Glomerular visceral epithelial cell (primary cell): ENCODE results near the gene P2RY1.
"Not testable (repeated sequence)": the region's sequence is repeated elsewhere in the genome, so short reads cannot be mapped to it uniquely, and the experiment has no call there.

Source experiments
- DNase-seq: peaks from one replicate; pipeline ENCODE4 v3.0.0-alpha.2; 2016; ENCODE audit errors: extremely low spot score

P2RY1 gene

DNA sequence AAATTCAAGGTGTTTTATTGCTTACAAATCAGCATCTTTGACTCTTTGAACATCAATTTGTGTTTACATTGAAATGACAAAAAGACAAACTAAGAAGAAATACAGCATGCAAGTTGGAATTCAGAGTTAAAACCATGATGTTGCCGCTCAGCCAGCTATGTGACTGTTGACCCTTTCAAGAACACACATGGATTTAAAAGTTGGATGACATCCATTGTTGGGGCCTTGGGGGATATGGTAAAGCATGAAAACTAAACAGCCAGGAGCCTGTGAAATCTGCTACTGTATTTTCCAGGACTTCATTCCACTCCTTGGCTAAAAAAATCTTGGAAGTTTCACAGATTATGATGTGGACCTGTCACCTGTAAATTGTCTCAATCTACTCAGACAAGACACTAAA is 4.6 kb downstream of the P2RY1 start:
- no peak for DNase-seq

DNA sequence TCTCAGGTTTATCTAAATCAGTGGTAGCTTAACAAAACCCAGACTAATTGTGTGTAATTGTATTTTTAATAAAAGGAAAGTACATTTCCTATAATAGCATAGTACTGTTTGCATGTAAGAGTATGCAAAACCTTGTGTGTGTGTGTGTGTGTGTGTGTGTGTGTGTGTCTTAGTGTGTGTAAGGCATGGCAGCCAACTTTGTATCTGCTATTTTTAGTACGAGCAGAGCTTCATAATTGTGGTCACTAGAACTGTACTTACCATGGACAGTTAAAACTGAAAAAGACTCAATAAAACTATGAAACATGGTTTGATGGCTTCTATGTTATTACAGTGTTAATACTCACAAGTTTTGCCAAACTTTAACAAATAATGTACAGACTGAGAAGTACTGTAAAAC is 6.2 kb downstream of the P2RY1 start:
- DNase-seq: no peak

DNA sequence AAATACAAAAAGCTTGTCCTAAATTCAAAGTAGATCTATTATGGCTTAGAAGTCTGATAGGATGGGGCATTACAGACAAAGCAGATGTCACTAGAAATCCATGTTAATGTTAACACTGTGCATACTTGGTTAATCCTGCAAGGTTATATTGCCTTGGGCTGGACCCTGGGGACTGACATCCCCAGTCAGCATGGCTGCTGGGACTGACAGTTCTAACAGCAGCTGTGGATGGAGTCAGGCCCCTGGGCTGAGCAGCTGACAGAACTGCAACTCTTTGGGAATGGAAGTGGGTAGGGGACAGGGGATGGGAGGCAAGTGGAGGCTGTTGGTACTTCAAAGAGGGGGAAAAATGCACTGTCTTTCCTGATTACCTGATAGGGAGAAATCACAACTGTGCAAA is 7.5 kb downstream of the P2RY1 start:
- DNase-seq: no peak

DNA sequence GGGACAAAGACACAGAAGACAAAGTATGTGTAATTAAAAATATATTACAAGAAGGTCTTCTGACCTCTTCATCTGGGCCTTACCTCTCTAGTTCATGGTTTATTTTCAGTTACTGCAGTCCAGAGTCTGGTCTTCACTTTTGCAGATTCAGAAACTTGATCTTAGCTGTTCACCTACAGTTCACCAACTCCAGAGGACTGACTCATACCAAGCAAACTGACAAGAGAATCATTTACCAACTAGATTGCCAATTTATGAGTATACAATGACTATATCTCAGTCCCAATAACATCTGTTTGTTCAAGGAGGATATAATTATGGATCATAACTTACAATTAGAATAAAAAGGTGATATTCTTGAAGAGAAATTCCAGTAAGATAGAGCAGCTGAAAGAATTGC is 9.0 kb downstream of the P2RY1 start:
- no peak for DNase-seq

DNA sequence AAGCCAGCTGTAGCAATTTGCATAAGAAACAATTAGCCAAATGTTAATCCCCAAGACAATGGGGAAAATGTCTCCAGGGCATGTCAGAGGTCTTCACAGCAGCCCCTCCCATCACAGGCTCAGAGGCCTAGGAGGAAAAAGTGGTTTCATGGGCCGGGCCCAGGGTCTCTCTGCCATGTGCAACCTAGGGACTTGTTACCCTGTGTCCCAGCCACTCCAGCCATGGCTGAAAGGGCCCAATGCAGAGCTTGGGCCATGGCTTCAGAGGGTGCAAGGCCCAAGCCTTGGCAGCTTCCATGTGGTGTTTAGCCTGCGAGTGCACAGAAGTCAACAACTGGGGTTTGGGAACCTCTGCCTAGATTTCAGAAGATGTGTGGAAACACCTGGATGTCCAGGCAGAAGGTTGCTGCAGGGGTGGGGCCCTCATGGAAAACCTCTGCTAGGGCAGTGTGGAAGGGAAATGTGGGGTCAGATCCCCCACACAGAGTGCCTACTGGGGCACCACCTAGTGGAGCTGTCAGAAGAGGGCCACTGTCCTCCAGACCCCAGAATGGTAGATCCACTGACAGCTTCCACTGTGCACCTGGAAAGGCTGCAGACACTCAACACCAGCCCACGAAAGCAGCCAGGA is 11.8 kb downstream of the P2RY1 start:
- DNase-seq: not testable (repeated sequence)

DNA sequence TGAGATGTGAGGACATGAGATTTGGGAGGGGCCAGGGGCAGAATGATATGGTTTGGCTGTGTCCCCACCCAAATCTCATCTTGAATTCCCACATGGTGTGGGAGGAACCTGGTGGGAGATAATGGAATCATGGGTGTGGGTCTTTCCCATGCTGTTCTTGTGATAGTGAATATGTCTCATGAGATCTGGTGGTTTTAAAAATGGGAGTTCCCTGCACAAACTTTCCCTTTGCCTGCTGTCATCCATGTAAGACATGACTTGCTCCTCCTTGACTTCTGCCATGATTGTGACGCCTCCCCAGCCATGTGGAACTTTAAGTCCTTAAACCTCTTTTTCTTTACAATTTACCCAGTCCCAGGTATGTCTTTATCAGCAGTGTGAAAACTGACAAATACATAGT is 12.7 kb downstream of the P2RY1 start:
- not testable (repeated sequence) for DNase-seq

DNA sequence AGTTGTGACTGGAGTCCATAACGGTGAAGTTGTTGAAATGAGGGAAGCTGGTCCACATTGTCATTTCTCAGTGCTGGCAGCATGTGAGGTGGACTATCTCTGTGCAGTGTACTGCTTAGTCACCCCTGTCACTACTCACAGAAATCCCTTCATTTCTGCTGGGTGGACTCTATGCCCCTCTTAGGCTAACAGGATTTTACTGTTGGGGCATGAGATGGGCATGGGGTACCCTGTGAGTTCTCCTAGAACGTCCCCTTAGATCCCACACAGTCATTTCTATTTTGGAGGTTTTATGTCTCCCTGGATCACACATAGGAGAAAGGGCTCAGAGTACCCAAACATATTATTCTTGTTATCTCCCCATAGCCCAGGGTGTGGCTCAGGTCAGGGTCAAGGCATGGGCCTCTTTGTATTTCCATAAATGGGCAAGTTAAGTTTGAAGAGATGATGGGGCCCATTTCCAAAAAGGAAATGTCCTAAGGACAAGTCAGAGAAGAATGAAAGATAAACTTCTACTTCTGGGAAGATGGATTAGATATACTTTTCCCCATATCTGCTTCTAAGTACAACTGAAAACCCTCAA is 15.2 kb downstream of the P2RY1 start:
- no peak for DNase-seq

DNA sequence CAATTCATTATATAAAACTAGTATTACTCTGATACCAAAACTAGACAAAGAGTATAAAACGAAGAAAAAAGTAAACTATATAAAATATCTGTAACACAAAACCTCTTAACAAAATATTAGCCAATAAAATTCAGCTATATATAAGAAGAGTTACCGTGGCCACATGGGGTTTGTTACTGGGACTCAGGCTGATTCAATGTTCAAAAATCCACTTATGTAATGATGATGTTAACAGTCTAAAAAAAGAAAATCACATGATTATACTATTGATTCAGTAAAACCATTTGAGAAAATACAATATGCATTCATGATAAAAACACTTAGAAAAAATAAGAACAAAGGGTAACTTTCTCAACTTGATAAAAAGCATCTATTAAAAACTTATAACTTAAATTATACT is 18.3 kb downstream of the P2RY1 start:
- DNase-seq: no peak

DNA sequence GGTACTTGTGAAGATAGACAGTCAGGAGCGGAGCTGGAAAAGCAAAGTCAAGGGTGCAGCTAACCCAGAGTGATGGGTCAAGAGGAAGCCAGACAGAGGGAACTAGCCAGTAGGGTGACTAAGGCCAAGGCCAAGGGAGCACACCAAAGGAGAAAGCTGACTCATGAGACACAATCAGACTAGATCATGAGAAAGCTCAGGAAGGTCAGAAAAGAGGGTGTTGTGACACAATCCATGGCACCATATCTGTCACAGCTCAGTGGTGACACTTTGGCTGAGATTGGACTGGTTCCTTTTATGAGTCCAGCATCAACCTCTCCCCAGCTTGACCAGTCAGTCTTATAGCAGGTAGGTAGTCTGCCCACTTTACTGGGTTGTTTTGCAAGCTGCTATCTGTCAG is 22.2 kb downstream of the P2RY1 start:
- no peak for DNase-seq

DNA sequence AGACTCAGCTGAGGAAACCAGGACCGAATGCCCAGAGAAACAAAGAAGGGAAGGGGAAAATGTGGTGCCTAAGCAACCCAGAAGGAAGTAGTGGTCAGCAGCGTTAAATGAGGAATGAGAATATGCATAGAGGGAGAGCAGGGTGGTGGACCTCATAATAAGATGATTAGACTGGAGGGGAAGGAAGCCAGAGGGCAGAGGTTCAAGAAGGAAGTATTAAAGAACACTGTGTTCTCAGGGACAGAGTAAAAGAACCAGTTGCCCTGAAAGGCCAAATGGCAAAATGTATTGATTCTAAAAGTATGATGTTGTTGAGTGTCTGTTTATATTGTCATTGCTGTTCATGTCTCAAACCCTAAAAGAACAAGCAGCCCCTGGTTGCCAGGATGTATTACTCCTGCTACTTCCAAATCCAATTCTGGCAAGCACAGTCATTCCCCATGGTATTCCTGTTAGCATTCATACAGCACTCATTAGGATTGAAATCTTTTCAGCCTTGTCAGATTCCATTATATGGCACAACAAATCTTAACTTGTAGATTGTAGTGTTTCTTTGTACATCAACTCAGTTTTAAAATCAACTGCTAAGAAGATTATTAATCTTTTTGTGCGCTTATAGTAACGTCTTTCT is 23.4 kb downstream of the P2RY1 start:
- DNase-seq: no peak

DNA sequence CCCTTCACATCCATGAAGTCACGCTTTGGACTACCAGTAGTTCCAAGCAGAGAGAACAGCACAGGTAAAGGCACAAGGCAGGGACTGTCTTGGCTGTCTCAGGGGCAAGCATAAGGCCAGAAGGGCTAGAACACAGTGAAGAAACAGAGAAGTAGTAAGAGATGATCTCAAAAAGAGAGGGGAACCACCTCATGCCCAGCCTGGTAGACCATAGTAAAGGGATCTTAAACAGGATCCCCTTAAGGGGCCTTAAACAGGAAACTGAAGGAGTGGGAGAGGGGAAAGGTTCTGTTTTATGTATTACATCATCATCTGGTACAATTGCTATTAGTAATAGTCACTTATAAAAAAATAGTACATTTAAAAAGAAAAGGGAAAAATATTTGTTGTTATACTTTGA is 25.8 kb downstream of the P2RY1 start:
- no peak for DNase-seq

DNA sequence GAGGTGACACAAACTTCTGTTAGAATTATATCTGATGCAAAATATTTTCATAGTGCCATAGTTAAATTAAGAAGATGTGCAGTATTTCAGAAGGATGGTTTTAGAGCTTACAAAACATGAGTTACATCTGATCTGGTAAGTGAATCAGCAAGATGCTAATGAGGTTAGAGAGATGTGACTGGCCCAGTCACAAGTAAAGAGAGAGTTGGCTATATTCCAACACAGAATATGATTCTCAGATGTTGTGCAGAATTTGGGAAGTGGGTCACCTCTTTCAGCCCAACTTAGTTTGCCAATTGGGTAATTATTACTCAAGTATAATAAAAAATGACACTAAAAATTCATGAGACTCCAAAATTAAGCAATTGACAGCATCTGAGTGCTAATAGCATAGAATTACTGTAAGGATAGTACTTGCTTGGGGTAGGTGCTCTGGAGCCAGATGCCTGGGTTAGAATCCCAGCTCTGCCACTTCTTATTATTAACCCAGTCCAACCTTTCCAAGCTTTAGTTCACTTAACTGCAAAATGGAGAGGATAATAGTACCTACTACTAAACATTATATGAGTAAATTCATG is 30.8 kb downstream of the P2RY1 start:
- no peak for DNase-seq

DNA sequence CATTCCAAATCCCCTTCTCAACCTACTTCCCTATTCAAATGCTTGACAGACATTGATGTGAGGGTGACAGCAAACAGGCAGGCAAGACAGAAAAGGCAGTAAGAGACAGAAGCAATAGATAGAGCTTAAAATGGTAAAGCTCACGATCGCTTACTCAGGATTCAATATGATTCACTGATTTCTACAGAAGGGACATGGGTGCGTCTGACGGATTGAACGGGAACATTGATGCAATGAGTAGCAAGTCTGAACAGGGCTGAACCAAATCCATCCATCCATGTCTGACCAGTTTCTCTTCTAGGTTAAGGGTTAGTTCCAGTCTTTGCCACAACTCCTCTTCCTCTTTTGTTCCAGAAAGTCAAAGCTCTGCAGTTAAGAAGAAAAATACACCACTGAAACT is 35.1 kb downstream of the P2RY1 start:
- DNase-seq: no peak

DNA sequence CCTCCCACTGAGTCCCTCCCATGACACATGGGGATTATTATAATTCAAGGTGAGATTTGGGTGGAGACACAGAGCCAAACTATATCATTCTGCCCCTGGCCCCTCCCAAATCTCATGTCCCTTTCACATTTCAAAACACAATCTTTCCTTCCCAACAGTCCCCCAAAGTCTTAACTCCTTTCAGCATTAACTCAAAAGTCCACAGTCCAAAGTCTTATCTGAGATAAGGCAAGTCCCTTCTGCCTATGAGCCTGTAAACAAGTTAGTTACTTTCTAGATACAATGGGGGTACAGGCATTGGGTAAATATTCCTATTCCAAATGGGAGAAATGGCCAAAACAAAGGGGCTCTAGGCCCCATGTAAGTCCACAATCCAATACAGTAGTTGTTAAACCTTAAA is 38.4 kb downstream of the P2RY1 start:
- not testable (repeated sequence) for DNase-seq

DNA sequence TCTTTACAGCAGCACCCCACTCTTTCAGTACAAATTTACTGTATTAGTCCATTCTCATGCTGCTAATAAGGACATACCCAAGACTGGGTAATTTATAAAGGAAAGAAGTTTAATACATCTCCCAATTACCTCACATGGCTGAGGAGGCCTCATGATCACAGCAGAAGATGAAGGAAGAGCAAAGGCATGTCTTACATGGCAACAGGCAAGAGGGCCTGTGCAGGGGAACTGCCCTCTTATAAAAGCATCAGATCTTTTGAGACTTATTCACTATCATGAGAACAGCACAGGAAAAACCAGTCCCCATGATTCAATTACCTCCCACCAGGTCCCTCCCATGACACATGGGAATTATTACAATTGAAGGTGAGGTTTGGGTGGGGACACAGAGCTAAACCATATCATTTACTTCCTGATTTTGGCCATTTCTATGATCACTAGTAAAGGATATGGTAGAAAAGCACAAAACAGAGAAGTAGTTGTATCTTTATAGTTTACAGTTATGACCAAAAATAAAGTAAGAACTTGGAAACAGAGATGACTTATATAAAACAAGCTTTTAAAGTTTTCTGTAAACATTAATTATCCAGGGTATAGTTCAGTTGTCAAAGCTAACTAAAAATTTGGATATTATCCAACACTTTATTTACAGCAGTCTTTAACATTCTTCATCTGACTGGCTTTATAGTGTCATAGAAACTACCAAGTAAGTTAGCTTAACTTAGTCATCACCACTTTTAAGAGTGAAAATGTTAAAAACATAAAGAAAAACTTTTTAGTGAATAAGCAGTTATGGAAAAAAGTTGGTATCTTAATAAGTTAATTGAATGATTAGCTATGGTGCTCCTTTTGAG is 40.2 kb downstream of the P2RY1 start:
- DNase-seq: no peak

DNA sequence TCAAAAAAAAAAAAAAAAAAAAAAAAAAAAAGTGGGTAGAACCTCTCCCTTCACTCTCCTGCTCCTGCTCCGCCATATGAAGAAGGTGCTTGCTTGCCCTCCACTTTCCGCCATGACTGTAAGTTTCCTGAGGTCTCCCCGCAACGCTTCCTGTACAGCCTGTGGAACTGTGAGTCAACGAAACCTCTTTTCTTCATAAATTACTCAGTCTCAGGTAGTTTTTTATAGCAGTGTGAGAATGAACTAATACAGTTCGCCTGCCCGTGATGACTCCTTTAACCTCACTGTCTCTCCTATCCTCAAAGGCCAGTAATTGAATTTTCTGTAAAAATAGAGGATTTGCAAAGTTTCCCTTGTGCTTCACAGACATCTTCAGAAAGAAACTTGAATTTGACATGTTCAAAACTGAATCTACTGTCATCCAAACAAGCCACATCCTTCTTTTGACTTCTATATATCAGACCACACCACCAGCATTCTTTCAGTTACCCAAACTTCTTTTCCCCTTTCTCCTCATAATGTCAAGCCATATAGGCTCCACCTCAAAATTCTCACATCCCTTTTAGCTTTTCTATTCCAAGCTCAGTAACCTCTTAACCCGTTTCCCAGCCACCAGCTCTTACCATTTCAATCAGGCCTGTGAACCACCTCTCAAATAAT is 44.3 kb downstream of the P2RY1 start:
- no peak for DNase-seq

DNA sequence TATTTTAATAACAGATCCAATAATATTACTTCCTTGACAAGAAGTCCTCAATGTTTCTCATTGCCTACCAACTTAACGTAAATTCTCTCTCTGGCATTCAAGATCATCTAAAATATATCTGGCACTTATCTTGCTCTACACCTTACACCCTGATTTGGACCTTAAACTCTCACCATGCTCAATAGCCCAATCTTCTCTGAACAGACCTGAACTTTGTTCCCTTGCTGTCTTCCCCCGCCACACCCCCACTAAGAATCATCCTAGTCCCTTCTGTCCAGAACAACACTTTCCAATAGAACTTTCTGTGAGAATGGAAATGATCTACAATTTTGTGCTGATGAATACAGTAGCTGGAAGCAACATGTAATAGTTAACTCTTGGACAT is 44.9 kb downstream of the P2RY1 start:
- no peak for DNase-seq

DNA sequence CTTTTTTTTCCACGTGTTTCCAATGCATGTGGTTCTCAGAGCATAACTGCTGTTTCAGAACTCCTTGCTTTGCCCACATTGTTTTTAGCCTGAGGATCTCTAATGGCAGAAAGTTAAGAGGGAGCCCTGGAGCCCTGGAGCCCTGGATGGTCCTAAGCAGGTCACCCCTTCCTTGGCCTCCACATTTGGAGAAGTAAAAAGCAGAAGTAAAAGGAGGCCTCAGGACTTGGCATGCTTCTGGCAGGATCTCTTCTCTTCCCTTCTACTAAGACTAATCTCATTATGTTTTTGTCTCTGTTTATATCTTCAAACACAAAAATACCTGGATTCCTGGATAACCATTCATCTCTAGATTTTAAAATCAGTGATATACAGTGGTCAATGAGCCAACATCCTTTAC is 50.1 kb downstream of the P2RY1 start:
- DNase-seq: no peak
